Measurements from ENCODE around the gene MSMB.
"Not testable (repeated sequence)": the region's sequence is repeated elsewhere in the genome, so short reads cannot be mapped to it uniquely, and the experiment has no call there.

MSMB gene

DNA sequence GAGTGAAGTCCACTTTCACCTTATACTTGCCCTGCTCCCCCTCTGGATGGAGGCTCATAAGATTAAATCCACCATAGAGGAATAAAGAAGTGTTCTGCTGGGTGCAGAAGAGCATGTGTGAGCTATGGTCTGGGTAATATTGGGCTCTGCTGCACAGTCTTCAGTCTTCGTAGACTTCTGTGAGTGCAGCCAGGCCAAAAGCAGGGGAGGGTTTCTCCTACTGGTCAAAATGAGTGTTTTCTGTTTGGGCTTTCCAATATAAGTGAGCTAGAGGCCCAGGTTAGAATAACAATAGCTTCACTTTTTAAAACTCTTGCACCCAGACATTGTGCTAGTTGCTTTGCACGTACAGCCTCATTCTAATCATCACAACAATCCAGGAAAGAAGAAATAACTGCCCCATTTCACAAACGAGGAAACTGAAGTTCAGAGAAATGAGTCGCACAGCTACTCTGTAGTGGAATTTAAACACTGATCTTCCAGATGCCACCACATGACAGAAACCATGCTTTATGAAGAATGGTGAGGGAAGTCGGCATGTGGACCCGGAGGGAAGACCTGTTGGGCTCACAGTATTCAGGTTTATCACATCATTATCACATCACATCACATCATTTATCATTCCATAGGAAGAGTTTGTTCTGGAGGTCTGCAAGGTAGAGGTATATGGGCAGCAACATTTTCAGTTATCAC is 23.8 kb upstream of the MSMB start:
- DNase-seq: no peak

DNA sequence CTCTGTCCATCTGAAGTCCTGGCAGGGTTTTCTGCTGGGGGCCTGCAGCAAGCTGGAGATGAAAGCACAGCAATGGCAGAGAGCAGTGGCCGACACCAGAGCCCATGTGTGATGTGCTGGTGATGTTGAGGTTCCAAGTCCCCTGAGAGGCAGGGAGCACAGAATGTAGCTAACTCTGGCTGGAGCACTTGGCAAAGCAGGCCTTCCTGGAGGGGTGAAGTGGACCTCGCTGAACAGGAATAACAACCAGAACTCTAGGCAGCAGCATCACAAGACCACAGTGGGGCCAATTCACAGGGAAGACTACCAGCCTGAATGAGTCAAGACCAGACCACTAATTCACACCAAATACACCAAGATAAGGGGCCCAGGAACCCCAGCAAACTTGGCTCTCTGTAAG is 22.8 kb upstream of the MSMB start:
- no peak for DNase-seq

- no peak for DNase-seq
Observed at GRCh38 chr10:46068117-46068516, 22.0 kb upstream of the MSMB start.

GRCh38 chr10:46064269-46064817 is 18.3 kb upstream of the MSMB start:
- no peak for DNase-seq

GRCh38 chr10:46062723-46063428 is 16.8 kb upstream of the MSMB start:
- DNase-seq: no peak

DNA sequence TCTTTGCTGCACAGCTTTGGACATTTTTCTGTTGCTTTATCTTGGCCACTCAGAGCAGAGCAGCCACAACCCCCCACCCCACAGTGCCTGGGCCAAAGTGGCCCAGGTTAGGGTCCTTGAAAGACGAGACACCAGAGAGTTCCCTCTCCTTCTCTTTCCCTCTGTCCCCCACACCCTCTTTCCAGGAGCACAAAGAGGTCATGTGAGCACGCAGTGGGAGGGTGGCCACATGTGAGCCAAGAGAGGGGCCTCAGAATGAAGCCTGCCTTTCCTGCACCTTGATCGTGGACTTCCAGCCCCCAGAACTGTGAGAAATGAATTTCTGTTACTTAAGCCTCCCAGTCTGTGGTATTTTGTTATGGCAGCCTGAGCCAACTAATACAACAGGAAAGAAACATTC is 14.6 kb upstream of the MSMB start:
- DNase-seq: no peak

DNA sequence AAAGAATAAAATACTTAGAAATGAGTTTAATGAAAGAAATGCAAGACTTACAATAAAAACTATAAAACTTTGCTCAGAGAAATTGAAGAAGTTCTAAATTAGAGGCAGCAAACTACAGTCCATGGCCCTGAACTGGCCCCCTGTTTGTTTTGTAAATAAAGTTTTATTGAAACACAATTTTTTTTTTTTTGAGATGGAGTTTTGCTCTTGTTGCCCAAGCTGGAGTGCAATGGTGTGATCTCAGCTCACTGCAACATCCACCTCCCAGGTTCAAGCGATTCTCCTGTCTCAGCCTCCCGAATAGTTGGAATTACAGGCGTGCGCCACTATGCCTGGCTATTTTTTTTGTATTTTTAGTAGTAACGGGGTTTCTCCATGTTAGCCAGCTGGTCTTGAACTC is 11.9 kb upstream of the MSMB start:
- not testable (repeated sequence) for DNase-seq

DNA sequence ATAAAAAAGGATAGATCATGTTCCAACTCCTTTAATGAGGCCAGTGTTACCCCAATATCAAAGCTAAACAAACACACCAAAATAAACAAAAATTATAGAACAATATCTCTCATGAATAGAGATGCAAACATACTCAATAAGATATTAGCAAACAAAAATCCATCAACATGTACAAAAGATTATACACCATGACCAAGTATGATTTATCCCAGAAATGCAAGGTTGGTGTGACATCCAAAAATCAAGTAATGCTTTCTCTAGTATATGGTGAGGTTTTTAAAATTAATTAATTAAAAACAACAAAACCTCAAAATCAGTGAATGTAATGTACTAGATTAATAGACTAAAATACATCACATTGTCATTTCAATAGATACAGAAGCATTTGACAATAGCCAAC is 11.0 kb upstream of the MSMB start:
- DNase-seq: no peak

DNA sequence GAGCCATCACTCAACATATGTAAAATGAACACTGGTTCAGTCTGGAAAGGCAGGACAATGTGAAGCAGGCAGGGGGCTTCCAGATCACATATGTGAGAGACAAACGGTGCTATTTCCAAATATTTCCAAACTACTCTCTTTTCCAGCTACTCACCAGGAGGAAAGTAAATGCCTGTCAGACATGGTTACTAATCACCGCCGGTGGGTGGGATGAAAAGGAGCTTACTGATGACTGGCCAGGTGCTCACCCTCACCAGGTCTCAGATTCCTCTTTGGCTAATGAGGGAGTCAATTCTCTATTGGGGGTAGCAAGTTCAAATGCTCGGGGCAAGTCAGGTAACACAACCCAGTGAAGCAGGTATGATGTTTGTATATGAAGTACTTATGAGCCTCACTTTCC is 9.7 kb upstream of the MSMB start:
- DNase-seq: no peak

DNA sequence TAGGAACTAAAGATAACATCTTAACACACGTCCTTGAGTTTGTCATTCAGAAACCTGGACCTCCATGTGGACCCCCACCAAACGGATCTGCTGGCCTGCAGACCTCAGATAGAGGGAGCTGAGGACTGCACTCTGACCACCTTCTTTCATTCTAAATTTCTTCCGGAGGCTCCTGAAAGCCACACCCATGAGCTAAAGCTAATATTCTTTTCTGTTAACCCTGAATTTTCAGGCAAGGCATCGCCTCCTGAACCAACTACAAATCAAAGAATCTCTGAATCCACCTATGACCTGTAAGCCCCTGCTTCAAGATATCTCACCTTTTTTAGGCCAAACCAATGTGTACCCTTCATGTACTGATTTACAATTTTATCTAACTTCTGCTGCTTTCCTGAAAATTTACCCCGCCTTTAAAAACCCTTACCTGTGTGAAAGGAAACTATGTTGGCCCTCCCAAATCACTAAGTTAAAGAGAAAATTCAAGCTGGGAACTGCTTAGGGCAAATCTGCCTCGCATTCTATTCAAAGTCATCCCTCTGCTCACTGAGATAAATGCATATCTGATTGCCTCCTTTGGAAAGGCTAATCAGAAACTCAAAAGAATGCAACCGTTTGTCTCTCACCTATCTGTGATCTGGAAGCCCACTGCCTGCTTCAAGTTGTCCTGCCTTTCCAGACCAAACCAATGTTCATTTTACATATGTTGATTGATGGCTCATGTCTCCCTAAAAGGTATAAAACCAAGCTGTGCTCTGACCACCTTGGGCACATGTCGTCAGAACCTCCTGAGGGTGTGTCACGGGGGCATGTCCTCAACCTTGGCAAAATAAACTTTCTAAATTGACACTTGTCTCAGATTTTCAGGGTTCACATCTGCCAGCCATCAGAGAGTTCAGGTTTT is 7.7 kb upstream of the MSMB start:
- DNase-seq: no peak

DNA sequence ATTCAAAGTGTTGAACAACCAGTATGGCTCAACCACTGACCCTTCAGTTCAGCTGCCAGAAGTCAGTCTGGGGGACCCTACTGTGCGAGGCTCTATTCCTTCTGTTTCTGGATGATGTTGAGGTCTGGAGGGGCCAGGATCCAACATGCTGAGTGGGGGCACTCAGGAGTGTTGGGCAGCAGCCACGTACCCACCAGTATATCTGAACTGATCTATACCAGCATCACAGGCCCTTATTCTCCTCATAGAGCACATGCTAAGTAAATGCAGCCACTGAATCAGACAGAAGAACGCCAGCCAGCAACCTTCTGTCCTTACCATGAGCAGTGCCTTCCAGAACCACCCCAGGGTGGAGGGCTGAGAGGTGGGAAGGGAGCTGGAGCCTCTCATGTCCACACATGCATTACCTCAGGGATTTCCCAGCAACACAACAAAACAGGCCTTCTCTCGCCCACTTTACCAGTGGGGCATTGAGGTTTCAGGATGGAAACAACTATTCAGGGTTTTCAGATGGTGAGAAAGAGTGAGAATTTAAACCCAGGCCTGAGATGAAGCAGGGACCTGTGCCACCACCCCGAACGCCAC is 6.8 kb upstream of the MSMB start:
- no peak for DNase-seq

GRCh38 chr10:46052057-46052790 is 6.2 kb upstream of the MSMB start:
- no peak for DNase-seq

DNA sequence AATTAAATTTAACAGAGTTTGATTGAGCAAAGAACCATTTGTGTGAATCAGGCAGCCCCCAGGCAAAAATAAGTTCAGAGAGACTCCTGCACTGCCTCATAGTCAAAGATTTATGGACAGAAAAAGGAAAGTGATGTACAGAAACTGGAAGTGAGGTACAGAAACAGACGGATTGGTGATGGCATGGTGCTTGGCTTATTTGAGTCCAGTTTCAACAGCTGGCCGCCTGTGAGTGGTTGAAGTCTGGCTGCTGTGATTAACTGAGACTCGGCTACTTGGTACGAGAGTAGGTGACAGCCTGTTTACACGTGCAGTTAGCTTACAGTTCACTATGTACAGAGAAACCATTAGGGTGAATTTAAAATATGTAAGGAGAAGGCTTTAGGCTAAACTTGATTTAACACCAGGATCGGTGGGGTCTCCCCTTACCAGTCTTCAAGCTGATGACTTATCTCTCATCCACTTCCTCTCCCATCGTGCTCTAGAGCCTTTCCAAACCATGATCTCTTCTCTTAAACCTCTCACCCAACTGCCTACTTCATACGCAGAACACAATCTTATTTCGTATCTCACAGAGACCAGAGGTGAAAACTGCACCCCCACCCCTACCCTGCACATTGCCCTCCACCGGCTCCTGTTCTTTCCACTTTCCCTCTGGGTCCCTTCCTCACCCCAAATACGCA is 5.0 kb upstream of the MSMB start:
- no peak for DNase-seq

DNA sequence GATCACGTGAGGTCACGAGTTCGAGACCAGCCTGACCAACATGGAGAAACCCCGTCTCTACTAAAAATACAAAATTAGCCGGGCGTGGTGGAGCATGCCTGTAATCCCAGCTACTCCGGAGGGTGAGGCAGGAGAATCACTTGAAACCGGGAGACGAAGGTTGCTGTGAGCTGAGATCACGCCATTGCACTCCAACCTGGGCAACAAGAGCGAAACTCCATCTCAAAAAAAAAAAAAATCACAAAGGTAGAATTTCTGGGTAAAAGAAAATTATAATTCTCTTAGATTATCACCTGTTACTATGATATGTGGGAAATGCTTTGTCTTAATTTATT is 3.4 kb upstream of the MSMB start:
- not testable (repeated sequence) for DNase-seq

GRCh38 chr10:46048152-46048551 is 2.1 kb upstream of the MSMB start:
- no peak for DNase-seq

DNA sequence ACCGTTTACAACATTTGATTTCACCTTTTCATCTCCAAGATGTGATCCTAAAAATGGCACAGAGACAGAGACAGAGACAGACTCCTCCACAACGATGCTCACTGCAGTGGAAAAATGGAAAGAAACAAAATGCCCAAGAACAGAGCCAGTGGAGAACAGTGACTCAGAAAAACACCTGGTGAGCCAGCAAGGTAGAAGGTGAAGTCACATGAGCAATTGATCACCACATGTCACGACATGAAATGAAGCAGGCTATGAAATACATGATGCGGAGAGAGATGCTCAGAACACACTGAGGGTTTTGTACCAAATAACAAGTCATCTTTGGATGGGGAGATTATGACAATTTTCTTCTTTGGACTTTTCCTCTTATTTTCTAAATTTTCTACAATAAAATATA is 3.5 kb downstream of the MSMB start:
- no peak for DNase-seq

DNA sequence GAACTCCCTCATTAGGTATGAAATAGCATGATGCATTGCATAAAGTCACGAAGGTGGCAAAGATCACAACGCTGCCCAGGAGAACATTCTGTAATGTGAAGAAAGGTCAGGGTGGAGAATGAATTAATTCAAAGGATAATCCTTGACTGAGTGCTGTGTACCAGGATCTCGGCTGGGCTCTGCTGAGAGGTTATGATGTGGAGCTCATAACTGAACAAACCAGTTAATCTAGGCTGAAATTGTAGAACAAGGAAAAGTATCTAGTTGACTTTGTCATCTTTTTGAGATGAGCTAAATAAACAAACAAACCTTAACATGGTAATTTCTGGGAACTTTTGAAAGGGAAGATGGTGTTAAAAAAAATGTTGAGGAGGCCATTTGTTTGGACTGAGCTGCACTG is 6.1 kb downstream of the MSMB start:
- no peak for DNase-seq

DNA sequence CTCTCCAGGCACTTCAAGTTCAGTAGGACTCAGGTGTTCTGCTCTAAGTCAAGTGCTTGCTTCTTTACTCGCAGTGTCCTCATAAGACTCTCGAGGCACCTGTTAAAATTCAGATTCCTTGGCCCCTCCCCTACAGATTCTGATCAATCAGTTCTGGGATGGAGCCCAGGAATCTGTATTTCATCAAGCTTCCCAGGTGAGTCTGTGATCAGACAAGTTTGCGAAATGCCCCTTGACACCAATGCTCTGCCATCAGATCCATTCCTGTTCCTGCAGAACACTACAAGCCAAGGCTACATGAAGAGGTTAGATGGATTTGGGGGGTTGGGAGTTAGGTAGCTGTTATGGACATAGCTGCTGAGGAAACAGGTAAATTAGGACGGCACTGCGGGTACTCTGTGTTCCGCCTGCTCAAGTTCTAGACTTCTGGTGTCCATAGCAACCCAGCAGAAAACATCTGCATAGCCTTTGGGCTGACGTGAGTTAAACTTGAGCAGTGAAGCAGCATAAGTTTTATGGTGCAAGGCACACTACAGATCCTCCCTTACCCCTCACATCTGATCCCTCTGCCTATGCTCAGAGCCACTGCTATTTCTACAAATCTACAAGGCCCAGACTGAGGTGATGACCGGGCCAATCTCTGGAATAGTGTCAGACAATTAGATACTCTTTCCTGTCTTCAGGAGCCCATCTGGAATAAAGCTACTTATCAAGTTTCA is 8.8 kb downstream of the MSMB start:
- DNase-seq: no peak

DNA sequence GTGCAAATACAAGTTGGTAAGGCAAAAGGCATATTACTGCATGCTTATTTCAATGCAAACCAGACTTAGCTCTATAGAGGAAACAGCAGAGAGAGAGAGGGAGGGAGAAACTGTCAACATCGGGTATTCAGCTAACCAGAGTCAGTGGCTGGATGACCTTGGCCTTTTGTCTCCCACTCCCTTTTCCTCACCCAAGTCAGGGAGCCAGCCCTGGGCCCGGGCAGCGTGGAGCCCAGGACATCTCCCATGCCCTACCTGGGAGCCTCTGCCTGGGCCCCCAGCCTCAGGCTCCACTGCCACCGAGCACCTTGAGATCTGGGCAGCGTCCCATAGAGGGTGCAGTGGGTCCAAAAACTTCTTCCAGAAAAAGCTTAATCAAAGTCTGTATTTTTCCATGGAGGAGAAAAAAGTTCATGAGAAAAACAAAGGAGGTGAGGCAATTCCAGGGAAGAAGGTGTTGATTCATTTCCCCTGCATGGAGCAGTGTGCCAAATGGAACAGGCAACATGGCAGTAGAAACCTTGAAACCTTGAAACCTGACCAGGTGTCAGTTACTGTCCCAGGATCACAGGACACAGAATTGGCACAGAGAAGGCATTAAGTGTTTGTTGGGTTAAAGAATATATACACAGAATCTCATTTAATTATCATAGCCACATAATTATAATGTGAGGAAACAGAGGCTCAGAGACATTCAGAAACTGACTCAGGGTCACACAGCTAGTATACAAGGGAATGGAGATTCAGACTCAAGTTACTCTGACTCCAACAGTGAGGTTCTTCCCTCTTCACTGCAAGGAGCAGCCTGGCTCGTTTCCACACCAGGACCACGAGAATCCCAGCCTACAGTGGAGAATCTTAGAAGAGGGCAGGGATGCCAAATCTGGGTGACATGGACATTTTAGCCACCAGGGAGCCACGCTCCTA is 9.9 kb downstream of the MSMB start:
- DNase-seq: no peak

- no peak for DNase-seq
Observed at GRCh38 chr10:46033602-46034011, 12.5 kb downstream of the MSMB start.

All from NCI-H1436 treated with DMSO at 0.1 percent for 48 hours (cell line).